OCI-LY3 (cell line): ENCODE data around the gene HCAR2.
"Not testable (repeated sequence)": the region's sequence is repeated elsewhere in the genome, so short reads cannot be mapped to it uniquely, and the experiment has no call there.

Source experiments
- H2AFZ ChIP-seq: fragments of 200-600, 300-600 bp; shearing (Covaris generic); 2 replicates; pipeline ENCODE4 v1.6.0; 2014; ENCODE audit warnings: antibody characterized with exemption, low read depth, low read length
- H3K27ac ChIP-seq: fragments of 200-600, 300-600 bp; sonication (generic); 2 replicates; pipeline ENCODE4 v1.5.1; 2014; ENCODE audit warnings: mild to moderate bottlenecking, low read length, moderate library complexity, mixed read lengths
- H3K27me3 ChIP-seq: fragments of 200-600, 300-600 bp; sonication (generic); 2 replicates; pipeline ENCODE4 v1.6.1; 2014; ENCODE audit warnings: low read depth, low read length, mixed read lengths
- H3K36me3 ChIP-seq: fragments of 200-600, 300-600 bp; sonication (generic); replicated peaks from 2 replicates; pipeline ENCODE3; 2014; ENCODE audit warnings: low read depth, low read length, mixed read lengths
- H3K4me1 ChIP-seq: fragments of 300-600, 200-600 bp; sonication (generic); 2 replicates; pipeline ENCODE4 v1.6.1; 2014; ENCODE audit warnings: low read length, mixed read lengths
- H3K4me2 ChIP-seq: fragments of 200-600, 300-600 bp; sonication (generic); 2 replicates; pipeline ENCODE4 v1.6.1; 2014; ENCODE audit warnings: low read length, mixed read lengths
- H3K4me3 ChIP-seq: fragments of 300-600, 200-600 bp; sonication (generic); 2 replicates; pipeline ENCODE4 v1.5.1; 2014; ENCODE audit warnings: antibody characterized with exemption, mild to moderate bottlenecking, low read length, moderate library complexity
- H3K79me2 ChIP-seq: fragments of 300-600, 200-600 bp; shearing (Covaris generic); 2 replicates; pipeline ENCODE4 v1.6.1; 2014; ENCODE audit warnings: mild to moderate bottlenecking, low read length, mixed read lengths
- H3K9ac ChIP-seq: fragments of 300-600, 200-600 bp; shearing (Covaris generic); 2 replicates; pipeline ENCODE4 v1.6.0; 2014; ENCODE audit warnings: mild to moderate bottlenecking, low read length, moderate library complexity
- H3K9me3 ChIP-seq: fragments of 200-600, 300-600 bp; shearing (Covaris generic); 2 replicates; pipeline ENCODE4 v1.6.1; 2014; ENCODE audit warnings: low read length, mixed read lengths; ENCODE audit not compliant: insufficient read depth
- H4K20me1 ChIP-seq: fragments of 200-600, 300-600 bp; sonication (generic); 2 replicates; pipeline ENCODE4 v1.6.1; 2016; ENCODE audit warnings: low read length, mixed read lengths; ENCODE audit not compliant: insufficient read depth
- CTCF ChIP-seq: fragments of 200-600, 300-600 bp; sonication (generic); IDR thresholded peaks from 2 replicates; pipeline ENCODE4 v1.5.1; 2014; ENCODE audit warnings: antibody characterized with exemption, low read length, low read depth
- EZH2phosphoT487 ChIP-seq: fragments of 200-600 bp; shearing (Covaris generic); IDR thresholded peaks from 2 replicates; pipeline ENCODE4 v1.6.1; 2018; ENCODE audit warnings: antibody characterized with exemption, mixed run types, low read depth

HCAR2 gene

DNA sequence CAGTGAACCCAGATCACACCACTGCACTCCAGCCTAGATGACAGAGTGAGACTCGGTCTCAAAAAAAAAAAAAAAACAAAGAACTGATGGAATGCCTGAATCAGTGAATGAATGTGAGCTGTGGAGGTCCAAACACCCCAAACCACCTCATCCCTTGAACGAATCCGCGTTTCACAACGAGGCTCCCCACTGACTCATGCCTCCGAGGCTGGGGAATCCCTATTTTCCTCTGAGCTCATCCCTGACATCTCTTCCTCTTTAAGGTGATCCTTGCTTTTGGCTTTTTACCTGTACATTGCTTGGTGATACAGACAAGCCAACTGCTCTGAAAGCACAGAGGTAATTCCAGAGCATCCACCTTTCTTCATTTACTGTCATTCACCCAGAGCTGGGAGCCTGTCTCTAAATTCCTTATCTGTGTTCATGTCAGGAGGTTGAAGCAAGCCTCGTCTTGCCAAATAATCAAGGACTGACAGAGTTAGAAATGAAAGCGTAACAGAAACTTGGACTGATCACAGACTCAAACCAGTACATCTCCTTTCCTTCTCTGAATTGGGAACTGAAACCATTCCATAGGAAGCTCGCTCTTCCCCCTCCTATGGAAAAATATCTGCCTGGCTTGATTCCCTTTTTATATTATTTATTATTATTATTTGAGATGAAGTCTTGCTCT is 3.0 kb downstream of the HCAR2 start:
- not testable (repeated sequence) for H3K4me3 ChIP-seq, H3K4me1 ChIP-seq

GRCh38 chr12:122696922-122697321 is 6.2 kb downstream of the HCAR2 start:
- not testable (repeated sequence) for H3K27me3 ChIP-seq, H3K4me2 ChIP-seq, H3K9me3 ChIP-seq, H4K20me1 ChIP-seq, H3K4me1 ChIP-seq, H3K9ac ChIP-seq, H3K4me3 ChIP-seq, H3K79me2 ChIP-seq, H3K36me3 ChIP-seq, H3K27ac ChIP-seq, H2AFZ ChIP-seq

More for the DNA sequence above, 3.0 kb downstream of the HCAR2 start:
- not testable (repeated sequence) for H4K20me1 ChIP-seq, H2AFZ ChIP-seq, H3K36me3 ChIP-seq, H3K9me3 ChIP-seq, H3K4me2 ChIP-seq, H3K9ac ChIP-seq, H3K79me2 ChIP-seq, H3K27me3 ChIP-seq, H3K27ac ChIP-seq

DNA sequence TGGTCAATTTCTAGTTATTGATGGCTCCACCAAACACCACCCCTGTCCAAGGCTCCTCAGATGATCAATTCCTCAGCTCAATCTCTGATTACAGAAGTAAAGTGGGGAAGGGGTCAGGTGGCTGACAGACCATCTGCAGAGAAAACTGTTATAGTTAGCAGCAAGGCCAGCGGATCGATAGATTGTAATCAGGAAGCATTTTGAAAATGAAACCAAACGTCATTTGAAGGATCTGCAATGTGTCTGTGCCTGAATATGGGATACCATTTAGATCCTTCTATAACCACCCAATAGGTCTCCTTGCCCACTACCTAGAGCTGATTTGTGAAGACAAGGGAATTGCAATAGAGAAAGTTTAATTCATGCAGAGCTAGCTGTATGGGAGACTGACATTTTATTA is 11.6 kb downstream of the HCAR2 start:
- Histone ChIP-seq H3K4me2 (peak overlapping the region; percentile 70), H2AFZ (peak overlapping the region; percentile 62), H3K9ac (no peak overlapping the region), H3K79me2 (no peaks in the 10 kb centered on the region), H3K9me3 (no peaks in the 10 kb centered on the region), H4K20me1 (no peaks in the 10 kb centered on the region), H3K27ac (no peak overlapping the region), H3K36me3 (no peaks in the 10 kb centered on the region), H3K4me3 (peak overlapping the region; percentile 47; the same call in 1 of the 2 replicates), H3K4me1 (peaks cover 4% of the 10 kb centered on the region; the same call in 1 of the 2 replicates), H3K27me3 (no peaks in the 10 kb centered on the region)
- TF ChIP-seq CTCF (no peak), EZH2phosphoT487 (no peak)

- no peak overlapping the region for H3K4me2 ChIP-seq
- no peaks in the 10 kb centered on the region for H3K27me3 ChIP-seq
- H3K9me3 ChIP-seq: no peaks in the 10 kb centered on the region
- TF ChIP-seq CTCF (no peak), EZH2phosphoT487 (no peak)
- H4K20me1 ChIP-seq: no peaks in the 10 kb centered on the region
- H3K27ac ChIP-seq: no peak overlapping the region
- H3K4me3 ChIP-seq: no peak overlapping the region
- H3K79me2 ChIP-seq: no peaks in the 10 kb centered on the region
- no peaks in the 10 kb centered on the region for H3K36me3 ChIP-seq
- no peak overlapping the region for H2AFZ ChIP-seq
- H3K4me1 ChIP-seq: peaks cover 4% of the 10 kb centered on the region; the same call in 1 of the 2 replicates
- no peak overlapping the region for H3K9ac ChIP-seq
These were observed 14.9 kb downstream of the HCAR2 start for GRCh38 chr12:122688291-122688690.

- no peak overlapping the region for H3K4me2 ChIP-seq
- no peak overlapping the region for H3K9ac ChIP-seq
- no peaks in the 10 kb centered on the region for H3K27me3 ChIP-seq
- peaks cover 4% of the 10 kb centered on the region; the same call in 1 of the 2 replicates for H3K4me1 ChIP-seq
- H2AFZ ChIP-seq: no peak overlapping the region
- no peaks in the 10 kb centered on the region for H3K9me3 ChIP-seq
- no peak overlapping the region for H3K4me3 ChIP-seq
- no peaks in the 10 kb centered on the region for H4K20me1 ChIP-seq
- TF ChIP-seq CTCF (no peak), EZH2phosphoT487 (no peak)
- H3K27ac ChIP-seq: no peak overlapping the region
- no peaks in the 10 kb centered on the region for H3K79me2 ChIP-seq
- H3K36me3 ChIP-seq: no peaks in the 10 kb centered on the region
These were observed 16.1 kb downstream of the HCAR2 start for GRCh38 chr12:122687086-122687485.
